GM12874 (cell line): ENCODE measurements around the gene ASIC4.

Source experiments
- TF ChIP-seq, protein P1 (sequence below): IDR thresholded peaks from 2 replicates; pipeline ENCODE4 v1.5.1; 2011; ENCODE audit warnings: low read depth, mild to moderate bottlenecking, control low read depth, low read length, moderate library complexity; ENCODE audit not compliant: insufficient read depth

Gene ASIC4

DNA sequence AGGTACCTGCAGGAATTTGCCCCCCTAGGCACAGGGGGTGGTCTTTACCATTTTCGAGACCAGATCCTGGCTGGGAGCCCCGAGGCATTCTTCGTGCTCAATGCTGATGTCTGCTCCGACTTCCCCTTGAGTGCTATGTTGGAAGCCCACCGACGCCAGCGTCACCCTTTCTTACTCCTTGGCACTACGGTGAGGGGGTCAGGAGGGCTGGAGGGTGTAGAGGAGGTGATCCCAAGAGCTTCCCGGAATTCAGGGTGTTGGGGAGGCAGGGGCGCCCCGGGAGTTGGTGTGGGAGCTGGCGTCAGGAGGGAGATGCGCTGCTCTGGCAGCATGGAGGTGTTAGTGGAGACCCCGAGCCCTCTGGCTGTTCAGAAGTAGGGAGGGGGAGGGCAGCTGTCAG lies 12.4 kb upstream of the ASIC4 start:
- TF ChIP-seq, protein P1, sequence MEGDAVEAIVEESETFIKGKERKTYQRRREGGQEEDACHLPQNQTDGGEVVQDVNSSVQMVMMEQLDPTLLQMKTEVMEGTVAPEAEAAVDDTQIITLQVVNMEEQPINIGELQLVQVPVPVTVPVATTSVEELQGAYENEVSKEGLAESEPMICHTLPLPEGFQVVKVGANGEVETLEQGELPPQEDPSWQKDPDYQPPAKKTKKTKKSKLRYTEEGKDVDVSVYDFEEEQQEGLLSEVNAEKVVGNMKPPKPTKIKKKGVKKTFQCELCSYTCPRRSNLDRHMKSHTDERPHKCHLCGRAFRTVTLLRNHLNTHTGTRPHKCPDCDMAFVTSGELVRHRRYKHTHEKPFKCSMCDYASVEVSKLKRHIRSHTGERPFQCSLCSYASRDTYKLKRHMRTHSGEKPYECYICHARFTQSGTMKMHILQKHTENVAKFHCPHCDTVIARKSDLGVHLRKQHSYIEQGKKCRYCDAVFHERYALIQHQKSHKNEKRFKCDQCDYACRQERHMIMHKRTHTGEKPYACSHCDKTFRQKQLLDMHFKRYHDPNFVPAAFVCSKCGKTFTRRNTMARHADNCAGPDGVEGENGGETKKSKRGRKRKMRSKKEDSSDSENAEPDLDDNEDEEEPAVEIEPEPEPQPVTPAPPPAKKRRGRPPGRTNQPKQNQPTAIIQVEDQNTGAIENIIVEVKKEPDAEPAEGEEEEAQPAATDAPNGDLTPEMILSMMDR, result no peak

DNA sequence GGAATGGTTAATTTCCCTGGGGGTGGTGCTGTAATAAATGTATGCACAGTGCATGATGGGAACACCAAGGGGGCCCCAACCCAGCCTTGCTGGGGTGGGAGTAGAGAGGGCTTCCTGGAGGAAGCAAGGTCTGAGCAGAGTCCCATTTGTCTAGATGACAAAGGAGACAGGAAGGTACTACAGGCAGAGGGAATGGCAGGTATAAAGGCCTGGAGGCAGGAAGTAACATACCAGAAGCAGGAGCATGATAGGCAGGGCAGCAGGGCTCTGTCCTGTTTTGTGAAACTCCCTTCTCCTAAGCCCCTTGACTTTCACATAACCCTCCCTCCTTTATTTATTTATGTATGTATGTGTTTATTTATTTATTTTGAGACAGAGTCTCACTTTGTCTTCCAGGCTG lies 11.7 kb upstream of the ASIC4 start:
- TF ChIP-seq, protein P1, result no peak

DNA sequence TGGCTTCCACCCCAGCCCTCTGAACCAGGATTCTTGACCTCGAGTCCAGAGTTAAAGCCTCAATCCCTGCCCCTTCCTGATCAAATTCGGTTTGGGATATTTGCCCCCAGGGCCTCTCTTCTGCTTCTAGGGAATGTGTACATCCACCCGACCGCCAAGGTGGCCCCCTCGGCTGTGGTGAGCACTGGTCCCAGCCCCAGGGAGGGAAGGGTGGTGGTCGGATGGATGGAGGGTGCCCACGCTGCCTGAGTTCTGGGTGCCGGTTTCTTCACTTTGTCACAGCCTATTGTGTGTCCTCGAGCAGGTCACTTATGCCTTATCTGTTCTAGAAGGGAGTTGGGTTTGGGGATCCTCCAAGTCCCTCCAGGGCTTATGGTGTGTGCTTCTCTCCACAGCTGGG lies 8.7 kb upstream of the ASIC4 start:
- TF ChIP-seq, protein P1, result no peak

DNA sequence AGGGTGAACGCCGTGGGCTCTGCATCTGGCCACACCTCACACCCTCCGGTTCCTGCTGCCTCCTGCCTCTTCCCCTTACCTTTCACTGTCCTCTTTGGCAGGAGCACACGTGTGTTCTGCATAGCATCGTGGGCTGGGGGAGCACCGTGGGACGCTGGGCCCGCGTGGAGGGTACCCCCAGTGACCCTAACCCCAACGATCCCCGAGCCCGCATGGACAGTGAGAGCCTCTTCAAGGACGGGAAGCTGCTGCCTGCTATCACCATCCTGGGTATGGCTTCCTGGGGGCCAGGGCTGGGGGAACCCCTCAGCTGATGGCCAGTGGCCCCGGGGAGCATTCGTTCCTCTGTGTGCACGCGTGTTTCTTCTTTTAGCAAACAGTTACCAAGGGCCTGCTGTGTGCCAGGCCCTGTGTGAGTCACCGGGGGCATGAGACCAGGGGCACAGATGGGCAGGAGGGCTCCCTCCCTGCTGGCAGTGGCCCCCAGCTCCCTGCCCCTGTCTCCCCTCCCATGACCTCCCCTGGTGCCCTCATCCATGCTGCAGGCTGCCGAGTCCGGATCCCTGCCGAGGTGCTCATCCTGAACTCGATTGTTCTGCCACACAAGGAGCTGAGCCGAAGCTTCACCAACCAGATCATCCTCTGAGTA lies 8.0 kb upstream of the ASIC4 start:
- TF ChIP-seq, protein P1, result no peak

DNA sequence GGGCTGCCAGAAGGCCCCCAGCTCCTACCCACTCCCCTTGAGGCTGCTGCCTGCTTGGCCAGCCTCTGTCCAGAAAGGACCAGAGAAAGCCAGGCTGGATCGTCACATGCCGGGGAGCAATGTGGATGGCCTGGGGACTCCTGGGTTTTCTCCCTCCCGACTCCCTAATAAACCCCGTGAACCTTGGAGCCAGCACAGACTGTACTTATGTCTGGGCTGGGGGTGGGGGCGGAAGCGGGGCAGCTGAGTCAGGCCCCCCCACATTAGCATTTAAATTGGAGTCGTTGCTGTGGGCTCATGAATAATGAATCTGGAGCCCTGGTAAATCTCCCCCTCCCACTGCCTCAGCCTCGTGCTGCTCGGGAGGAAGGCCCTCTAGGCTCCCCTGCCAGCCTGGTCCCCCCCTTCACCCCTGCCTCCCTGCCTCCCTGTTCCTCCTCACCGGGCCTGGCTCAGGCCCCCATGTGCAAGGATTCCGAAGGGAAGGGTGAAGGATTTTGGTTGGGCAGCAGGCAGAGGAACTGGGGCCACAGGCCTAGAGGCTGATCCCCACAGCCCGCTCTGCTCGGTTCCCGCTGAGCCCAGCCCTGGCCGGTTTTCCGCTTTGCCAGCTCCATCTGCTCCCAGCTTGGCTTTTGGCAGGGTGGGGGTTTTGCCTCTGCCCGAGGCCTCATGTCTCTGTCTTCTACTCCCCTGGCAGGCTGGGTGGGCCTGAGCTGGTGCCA lies 7.3 kb upstream of the ASIC4 start:
- TF ChIP-seq, protein P1, result no peak

DNA sequence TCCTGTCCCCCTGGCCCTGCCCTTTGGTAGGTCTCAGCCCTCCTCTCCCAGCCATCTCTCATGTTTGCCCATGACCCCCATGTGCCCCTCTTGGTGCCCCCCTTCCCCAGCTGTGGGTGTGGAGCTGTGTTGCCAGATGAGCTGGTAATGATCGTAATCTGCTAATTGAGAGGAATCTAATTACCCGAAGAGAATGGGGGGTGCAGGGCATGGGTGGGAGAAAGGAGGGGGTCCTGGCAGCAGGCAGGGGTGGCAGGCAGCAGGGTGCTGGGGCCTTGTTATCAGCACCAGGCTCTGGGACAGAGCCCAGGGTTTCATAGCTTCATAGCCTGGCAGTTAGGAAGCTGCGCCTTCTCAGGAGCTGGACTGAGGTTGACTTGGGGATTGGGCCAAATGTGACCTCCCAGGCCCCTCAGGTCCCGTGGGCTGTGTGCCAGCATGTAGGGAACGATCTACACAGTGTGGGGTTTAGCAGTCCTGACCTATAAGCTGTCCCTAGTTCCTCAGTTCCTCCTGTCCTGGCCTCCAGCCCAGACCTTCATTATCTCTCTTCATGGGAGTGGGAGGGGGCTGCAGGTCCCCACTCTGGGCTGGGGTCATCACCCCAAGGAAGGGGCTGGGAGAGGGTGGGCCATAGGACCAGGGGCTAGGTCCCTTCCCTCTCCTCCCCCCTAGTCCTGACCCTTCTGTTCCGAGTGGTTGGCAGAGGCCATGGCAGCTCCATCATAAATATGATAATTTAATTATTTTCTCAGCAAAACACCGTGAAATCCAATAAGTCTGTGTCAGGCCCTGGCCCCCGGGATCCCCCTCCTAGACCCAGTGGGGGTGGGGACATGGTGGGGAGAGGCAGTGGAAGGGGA lies 6.5 kb upstream of the ASIC4 start:
- TF ChIP-seq, protein P1, result no peak

DNA sequence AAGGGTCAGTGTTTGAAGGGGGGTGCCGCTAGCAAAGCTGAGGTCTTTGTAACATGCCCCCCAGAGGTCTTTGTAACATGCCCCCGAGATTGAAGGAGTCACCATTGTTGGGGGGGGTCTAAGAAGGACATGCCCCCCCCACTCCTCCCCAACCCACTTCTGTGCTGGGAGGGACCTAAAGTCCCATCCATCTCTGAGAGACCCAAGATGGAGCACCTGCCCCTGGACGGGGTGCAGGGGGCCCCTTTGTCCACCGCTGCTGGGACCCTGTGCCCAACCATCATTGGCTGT lies 5.9 kb upstream of the ASIC4 start:
- TF ChIP-seq, protein P1, result no peak
